HG03064 (cell line): Measurements from ENCODE around the gene COG3.

Source experiments
- ATAC-seq: cut with Tn5 transposase; IDR thresholded peaks from one replicate; pipeline ENCODE4 v1.9.1; 2021; ENCODE audit warnings: low read depth; ENCODE audit not compliant: unreplicated experiment

The COG3 gene

GRCh38 chr13:45446181-45446580, 18.6 kb upstream of the COG3 start:
- ATAC-seq = no peak

DNA sequence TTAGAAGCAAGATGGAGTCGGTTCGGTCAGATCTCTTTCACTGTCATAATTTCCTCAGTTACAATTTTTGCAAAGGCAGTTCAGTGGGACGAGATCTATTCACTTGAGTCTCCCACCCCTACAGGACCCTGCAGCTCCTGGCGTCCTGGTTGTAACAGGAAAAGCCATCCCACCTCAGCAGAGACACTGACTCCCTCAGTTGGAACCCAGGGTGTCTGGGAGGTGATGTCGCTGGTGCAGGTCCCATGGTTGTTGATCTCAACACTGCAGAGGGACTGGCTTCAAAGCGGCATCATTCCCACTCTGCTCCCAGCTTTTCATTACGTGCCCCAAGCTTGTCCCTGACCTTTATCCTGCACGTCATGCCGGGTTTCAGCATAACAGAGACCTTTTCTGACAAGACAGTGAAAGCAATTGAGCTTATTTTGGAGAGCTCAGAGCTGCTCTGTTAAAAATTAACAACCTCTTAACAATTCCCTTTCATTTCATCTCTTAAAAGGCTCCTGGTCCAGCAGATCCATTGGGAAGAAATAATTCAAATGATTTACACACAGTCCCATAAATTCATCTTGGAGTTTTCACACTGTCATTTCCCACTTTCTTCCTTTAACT, 17.6 kb upstream of the COG3 start:
- ATAC-seq = no peak

DNA sequence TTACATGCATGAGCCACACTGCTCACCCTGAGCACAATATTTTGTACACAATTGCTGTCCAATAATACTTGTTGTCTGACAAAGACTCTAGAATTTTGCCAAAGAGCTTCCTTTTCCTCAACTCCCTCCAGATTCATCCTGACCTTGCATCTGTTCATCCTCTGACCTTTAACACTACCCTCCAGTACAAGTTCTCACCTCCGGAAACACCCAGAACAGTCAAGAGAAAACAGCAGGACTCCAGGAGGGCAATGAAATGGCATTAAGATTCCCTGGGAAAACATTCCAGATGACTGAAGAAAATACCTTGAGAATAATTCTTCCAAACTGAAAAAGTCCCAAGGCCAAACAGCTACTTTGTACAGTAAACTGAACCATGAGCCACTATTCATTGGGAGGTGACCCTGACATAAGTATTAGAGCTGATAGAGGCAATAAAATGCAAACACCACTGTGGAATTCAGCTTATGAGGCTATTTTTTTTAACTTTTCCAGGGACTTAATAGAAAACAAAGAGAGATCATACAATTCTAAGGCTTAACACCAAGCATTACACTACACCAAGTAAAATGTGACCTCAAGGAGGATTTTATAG, 15.7 kb upstream of the COG3 start:
- ATAC-seq = no peak

- no peak for ATAC-seq
Measured at GRCh38 chr13:45451282-45451681, 13.5 kb upstream of the COG3 start.

DNA sequence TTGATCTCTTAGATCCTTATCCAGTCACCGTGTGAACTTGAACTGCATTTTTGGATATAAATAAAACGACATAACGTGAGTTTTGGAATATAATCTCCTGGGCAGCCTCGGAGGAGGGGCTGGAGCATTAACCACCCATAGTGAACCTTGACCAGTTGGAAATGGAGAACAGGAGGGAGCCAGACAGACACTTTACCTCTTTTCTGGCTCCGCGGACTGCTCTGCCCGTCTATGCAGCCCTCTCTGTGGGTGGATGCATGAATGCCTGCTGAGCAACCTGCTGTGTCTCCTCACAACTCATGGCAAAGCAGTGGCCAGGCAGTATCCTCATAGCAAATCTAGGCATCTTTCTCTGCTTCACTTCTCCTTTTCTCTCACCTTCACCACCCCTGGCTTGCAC, 10.5 kb upstream of the COG3 start:
- no peak for ATAC-seq

GRCh38 chr13:45456196-45456972, 8.4 kb upstream of the COG3 start:
- ATAC-seq = no peak

- no peak for ATAC-seq
Measured at GRCh38 chr13:45464141-45464686, 525 bp upstream of the COG3 start.

- ATAC-seq = no peak
Measured at GRCh38 chr13:45466359-45466758, 1.6 kb downstream of the COG3 start.

GRCh38 chr13:45468635-45469034, 3.9 kb downstream of the COG3 start:
- ATAC-seq = no peak

DNA sequence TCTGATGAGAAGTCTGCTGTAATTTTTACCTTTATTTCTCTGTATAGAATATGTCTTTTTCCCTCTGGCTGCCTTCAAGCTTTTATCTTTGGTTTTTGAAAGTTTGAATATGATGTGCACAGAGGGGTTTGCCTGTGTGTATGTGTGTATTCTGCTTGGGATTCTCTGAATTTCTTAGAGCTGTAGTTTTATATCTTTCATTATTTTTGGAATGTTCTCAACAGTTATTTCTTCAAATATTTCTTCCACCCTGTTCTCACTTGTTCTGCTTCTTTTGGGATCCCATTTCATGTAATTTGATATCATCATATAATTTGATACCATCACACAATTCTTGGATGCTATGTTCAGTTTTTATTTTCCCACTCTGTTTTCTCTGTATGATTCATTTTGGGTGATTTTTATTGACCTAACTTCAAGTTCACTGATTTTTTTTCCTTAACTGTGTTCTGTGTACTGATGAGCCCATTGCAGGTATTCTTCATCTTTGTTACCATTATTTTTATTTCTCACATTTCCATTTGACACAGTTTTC, 7.5 kb downstream of the COG3 start:
- no peak for ATAC-seq

DNA sequence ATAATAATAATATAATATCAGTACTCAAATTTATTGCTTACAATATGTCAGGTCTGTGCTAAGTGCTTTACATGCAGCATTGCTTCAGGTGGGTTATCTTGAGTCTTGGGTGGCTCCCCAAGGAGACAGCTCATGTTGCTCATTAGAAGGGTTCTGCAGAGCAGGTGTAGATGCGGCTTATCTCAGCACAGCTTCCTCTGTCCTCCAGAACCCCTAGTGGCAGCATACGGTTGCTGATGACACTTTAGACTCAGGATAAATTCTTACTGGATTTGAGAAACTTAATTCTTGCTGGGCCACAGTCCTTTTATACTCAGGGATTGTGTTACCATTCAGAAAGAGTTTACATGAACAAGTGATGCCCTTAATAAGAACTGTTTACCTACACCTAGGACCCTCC, 8.9 kb downstream of the COG3 start:
- no peak for ATAC-seq

GRCh38 chr13:45474584-45475454, 10.1 kb downstream of the COG3 start:
- no peak for ATAC-seq

DNA sequence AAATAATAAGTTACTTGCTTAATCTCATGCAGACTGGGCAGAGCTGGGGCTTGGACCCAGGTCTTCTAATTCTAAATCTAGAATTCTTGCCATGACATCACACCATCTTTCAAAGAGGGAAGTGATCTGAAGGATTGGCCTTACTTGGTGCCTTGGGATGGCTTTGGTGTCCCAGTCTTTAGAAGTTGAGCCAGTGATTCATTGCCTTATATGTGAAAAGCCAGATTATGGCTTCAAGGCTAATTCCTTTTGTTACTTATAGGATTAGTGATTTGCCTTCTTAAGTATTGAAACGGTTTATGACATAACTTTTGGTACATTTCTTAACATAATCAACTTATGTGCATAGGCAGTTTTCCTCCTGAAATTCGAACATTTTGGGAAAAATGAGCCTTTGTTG, 14.9 kb downstream of the COG3 start:
- no peak for ATAC-seq

DNA sequence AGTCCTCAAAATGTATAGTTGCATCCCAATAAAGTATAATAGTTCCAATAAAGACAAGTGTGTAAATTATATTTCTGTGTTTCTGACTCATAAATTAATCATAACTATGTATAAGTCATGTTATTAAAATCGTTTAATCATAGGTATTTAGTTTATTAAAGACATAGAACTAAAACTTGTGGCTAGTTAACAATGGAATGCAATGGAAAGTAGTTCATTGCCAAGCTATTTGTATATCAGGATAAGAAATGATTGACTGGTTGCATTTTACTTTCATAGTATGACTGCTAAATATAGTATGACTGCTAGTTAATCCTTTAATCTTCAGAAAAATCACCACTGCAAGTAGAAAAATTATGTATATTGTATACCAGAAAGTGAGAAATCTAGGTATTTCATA, 16.9 kb downstream of the COG3 start:
- ATAC-seq = no peak

DNA sequence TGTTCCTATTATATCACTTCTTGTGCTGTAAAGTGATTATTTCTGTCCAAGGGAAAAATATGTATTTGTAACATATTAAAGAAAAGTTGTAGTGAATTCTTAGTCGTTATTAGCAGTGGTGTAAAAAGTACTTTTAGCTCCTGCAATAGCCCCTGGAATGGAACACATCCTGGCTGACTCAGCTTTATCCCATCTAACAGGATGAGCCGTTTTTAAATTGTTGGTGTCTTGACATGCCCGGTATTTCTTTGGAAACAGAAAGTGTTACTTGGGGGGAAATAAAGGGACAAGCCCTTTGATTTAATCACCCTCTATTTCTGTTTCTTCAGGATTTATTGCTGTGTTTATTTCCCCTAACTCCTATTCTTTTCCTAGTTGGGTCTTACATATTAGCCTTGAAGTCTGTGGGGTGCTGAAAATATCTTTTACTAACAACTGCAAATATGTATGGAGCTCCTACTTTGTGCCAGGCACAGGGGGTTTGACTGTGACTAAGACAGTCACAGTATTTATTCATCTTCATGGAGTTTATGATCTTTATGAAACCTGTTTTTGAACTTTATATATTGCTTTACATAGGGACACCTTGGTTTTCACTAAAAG, 17.9 kb downstream of the COG3 start:
- no peak for ATAC-seq

DNA sequence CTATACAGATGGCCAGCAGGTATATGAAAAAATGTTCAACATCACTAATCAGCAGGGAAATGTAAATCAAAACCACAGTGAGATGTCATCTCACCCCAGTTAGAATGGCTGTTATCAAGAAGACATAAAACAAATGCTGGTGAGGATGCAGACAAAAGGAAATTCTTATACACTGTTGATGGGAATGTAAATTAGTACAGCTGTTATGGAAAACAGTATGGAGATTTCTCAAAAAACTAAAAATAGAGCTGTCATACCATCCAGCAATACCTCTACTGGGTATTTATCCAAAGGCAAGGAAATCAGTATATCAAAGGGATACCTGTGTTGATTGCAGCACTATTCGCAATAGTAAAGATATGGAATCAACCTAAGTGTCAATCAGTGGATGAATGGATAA, 22.9 kb downstream of the COG3 start:
- no peak for ATAC-seq

GRCh38 chr13:45490068-45490467, 25.3 kb downstream of the COG3 start:
- no peak for ATAC-seq

DNA sequence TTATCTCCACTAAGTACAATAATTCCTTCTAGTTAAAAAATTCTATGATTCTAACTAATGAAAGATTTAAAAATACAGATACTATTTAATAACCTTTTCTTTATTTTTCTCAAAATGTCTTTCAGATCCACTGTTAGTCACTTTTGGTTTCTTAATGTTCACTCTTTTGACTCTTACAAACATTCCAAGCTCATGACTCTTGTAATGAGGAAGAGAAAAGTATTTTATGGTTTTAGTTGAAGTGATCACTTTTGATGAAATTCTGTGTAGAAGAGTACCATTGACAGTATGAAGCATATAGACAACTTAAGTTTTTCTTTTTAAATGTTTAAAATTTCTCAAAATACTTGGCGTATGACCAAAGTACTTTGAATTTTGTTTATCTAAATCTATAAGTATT, 27.8 kb downstream of the COG3 start:
- no peak for ATAC-seq

DNA sequence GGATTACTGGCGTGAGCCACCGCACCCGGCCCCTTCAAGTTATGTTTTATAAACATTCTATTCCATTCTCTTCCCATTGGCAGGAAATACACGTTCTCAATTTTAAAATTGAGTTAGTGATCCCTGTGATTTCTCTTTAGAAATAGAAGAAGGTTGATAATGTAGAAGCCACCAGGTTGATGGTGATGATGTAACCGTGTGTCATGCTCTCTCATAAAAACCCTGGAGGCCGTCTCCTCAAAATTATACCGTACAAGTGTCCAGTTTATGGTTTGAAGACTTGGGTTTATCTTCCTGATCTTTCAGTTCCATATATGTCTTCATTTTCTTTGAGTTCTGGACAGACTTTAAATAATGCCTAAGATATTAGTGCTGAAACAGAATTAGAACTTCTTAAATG, 32.2 kb downstream of the COG3 start:
- ATAC-seq = no peak

GRCh38 chr13:45500492-45501174, 35.9 kb downstream of the COG3 start:
- ATAC-seq = no peak
